GM18951 (cell line): Measurements from ENCODE around the gene PTAR1.

Experiments used
- POLR2A ChIP-seq: IDR thresholded peaks from 4 replicates; pipeline ENCODE4 v1.6.1; 2011; ENCODE audit warnings: mild to moderate bottlenecking; ENCODE audit not compliant: insufficient read length, insufficient read depth; ENCODE audit errors: extremely low read depth
- in situ Hi-C: fragments of 300-500 bp; cut with MboI; formaldehyde crosslinking; loops from one replicate; pipeline ENCODE4 v1.12.0; 2022; ENCODE audit warnings: low sequenced_read_pairs, mixed read lengths, inconsistent platforms; ENCODE audit not compliant: unreplicated experiment

Gene PTAR1

GRCh38 chr9:69740872-69741505, 18.8 kb downstream of the PTAR1 start:
- in situ Hi-C loops: no loop called here
- TF ChIP-seq POLR2A: no peak

GRCh38 chr9:69731348-69731747, 28.5 kb downstream of the PTAR1 start:
- in situ Hi-C loops: no loop called here

GRCh38 chr9:69719983-69720382, 39.8 kb downstream of the PTAR1 start:
- in situ Hi-C loops: no loop called here
- TF ChIP-seq POLR2A: no peak

More at GRCh38 chr9:69731348-69731747, 28.5 kb downstream of the PTAR1 start:
- no peak for TF ChIP-seq POLR2A

DNA sequence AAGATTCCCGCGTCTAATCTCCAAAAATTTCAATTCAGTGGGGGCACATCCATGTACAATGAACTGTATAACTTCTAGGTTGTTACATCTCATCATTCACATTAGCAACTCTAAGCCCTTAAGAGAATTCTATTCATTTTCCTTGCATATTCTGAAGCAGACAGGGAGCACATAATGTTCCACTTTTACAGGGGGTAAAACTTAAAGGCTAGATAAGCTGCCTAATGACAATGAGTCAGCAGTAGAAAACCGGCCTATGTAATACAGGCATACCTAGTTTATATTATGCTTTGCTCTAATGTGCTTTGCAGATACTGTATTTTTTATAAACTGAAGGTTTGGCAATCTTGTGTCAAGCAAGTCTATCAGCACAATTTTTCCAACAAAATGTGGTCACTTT, 40.4 kb downstream of the PTAR1 start:
- in situ Hi-C loops: no loop called here
- no peak for TF ChIP-seq POLR2A

- no peak for TF ChIP-seq POLR2A
- in situ Hi-C loops: no loop called here
Observed at GRCh38 chr9:69718218-69718617, 41.6 kb downstream of the PTAR1 start.

GRCh38 chr9:69715825-69716224, 44.0 kb downstream of the PTAR1 start:
- in situ Hi-C loops: no loop called here
- TF ChIP-seq POLR2A: no peak

- TF ChIP-seq POLR2A: no peak
- in situ Hi-C loops: no loop called here
Observed at GRCh38 chr9:69715096-69715495, 44.7 kb downstream of the PTAR1 start.

- no peak for TF ChIP-seq POLR2A
- in situ Hi-C loops: no loop called here
Observed at GRCh38 chr9:69697475-69697874, 62.3 kb downstream of the PTAR1 start.

DNA sequence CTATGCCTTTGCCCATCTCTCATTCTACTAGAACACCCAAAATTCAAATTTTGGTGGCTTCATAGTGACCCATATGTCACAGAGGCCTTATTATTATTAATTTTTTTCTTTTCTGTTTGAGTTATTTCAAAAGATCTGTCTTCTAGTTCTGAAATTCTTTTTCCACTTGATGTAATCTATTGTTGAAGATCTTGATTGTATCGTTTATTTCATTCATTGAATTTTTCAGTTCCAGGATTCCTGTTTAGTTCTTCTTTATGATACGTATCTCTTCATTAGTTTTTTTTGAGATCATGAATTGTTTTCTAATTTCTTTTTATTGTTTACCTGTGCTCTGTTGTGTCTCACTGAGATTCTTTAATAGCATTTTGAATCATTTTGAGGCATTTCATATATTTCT, 63.0 kb downstream of the PTAR1 start:
- no peak for TF ChIP-seq POLR2A
- in situ Hi-C loops: no loop called here

DNA sequence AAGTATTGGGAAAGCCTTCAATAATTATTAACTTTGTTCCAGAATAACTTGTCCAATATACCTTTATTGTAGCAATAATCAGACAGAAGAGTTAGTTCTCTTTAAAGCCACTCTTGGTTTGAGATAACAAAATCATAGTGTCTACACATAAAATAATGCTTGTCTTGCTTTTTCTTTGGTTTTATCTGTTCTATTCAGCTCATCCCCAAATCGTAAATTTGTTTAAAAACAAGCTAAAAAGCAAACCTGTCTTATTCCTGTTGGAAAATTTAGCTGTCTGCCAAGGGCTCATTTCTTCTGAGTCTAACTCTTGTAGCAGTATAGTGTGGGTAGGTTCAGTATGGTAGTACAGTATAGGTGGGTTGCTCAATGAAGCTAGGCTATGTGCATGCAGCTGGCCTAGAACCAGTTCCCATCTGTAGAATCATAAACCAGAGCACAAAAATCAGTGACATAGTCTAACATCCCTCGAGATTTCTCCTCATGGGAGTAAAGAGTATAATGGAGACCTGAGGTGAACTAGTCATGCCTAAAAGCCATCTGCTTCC, 69.7 kb downstream of the PTAR1 start:
- no peak for TF ChIP-seq POLR2A
- in situ Hi-C loops: no loop called here

DNA sequence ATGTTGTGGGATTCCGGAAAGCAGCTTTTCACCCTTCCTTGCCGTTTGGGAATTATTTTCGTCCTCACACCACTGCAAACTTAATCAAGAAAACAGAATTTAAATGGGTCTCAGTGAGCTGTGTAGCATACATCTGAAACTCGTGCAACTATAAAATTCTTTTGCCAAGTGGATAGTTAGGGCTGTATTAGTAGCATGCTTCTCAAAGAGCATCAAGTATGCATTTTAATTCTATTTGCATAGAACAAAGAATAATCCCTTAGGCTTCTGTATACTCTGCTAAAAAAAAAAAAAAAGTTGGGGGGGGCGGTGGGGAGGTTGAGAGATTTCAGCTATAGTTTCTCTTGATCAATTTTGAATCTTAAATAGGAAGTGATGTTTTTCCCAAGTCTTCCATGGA, 75.9 kb downstream of the PTAR1 start:
- TF ChIP-seq POLR2A: no peak
- in situ Hi-C loops: no loop called here

DNA sequence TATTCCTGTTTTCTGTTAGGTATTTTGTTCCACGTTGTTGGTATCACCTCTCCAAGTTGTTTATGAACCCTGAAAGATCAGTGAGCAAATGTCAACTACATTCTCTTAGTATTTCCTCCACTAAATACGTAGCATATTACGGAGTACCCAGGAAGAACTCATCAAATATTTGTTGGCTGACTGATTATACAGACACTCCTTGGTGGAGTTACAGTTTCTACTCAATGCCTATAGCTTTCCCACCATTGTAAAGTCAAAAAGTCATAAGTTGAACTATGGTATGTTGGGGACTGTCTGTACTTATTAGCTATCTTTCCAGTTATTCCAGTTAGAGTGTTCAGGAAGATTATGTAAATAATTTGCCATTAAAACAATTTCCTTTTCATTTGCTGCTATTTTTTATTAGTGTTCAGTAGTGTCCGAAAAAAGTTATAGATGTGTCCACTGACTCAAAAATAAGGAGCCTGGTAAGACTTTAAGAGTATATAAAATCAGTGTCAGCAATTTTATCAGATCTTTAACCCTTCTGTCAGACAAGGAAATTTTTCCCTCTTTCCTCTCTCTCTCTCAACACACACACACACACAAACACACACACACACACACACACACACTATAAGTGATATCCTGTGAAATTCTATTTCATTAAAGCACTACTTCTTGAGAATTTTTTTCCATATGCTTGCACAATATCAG, 80.8 kb downstream of the PTAR1 start:
- no peak for TF ChIP-seq POLR2A
- in situ Hi-C loops: no loop called here

GRCh38 chr9:69677931-69678330, 81.9 kb downstream of the PTAR1 start:
- in situ Hi-C loops: no loop called here
- TF ChIP-seq POLR2A: no peak

DNA sequence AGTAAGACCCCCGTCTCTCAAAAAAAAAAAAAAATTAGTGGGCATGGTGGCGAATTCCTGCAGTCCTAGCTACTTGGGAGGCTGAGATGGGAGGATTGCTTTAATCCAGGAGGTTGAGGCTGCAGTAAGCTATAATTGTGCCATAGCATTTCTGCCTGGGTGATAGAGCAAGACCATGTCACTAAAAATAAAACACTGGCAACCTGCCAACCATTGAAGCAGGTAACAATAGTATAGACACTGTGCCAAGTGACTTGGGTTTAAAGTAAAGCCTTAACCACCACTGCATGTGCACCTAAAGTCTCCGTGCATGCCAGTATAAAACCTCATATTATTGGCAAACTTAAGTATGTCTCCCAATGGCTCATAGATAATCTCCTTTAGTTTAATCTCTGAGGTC, 84.2 kb downstream of the PTAR1 start:
- TF ChIP-seq POLR2A: no peak
- in situ Hi-C loops: no loop called here
